HCT116 (cell line): Measurements from ENCODE around the gene TMEM269. TPM values are rescaled to one million over a fixed set of nuclear protein-coding genes. Genes with fewer than 3 reads are reported as not detected.
A peak's percentile ranks its signal among the peaks of the same experiment; 100 is the strongest.

Experiments used
- ATAC-seq: fragments of 200-7000 bp; cut with Tn5 transposase; 2 replicates; pipeline ENCODE4 v1.9.1; 2020; ENCODE audit warnings: mild to moderate bottlenecking, moderate library complexity
- BruUV-seq: library from RNA; stranded (reverse); fragments of 400-500 nt; replicated peaks from 2 replicates; lab custom pipeline; 2021; lab: Mats Ljungman, UMichigan
- CTCF ChIA-PET: fragments of 300-600 bp; sonication (Branson Sonifier 250); formaldehyde crosslinking; loops from one replicate; lab custom pipeline; 2021; ENCODE audit warnings: antibody characterized with exemption; lab: Charles Lee
- POLR2A ChIA-PET: fragments of 300-600, 350-600 bp; sonication (Branson Sonifier 250); formaldehyde crosslinking; loops from one replicate; lab custom pipeline; 2021; ENCODE audit warnings: antibody characterized with exemption; lab: Charles Lee
- RAD21 ChIA-PET, 2 experiments: fragments of 300-600 bp; sonication (Branson Sonifier 250); formaldehyde crosslinking; loops; one replicate each; lab custom pipeline; 2023; ENCODE audit warnings: low total read pairs in 2 of 2; ENCODE audit not compliant: uncharacterized antibody in 2 of 2, unreplicated experiment in 2 of 2, low non-redundant PET in 1 of 2; lab: Charles Lee
- DNase-seq: peaks from one replicate; pipeline ENCODE4 v3.0.0-alpha.2; 2010; ENCODE audit warnings: low read depth, low spot score
- H2AFZ ChIP-seq: fragments of 200-600 bp; shearing (Covaris generic), sonication (generic); 2 replicates; pipeline ENCODE4 v1.6.1; 2017; ENCODE audit warnings: low read depth, mixed run types, mixed read lengths, antibody characterized with exemption, low read length; ENCODE audit not compliant: poor library complexity, severe bottlenecking
- H3K27ac ChIP-seq: 2 replicates; pipeline ENCODE4 v1.5.1; 2012; ENCODE audit warnings: low read depth, low read length
- H3K27me3 ChIP-seq: fragments of 200-600 bp; sonication (generic); 2 replicates; pipeline ENCODE4 v1.6.1; 2016; ENCODE audit warnings: mixed run types, low read length, mixed read lengths; ENCODE audit not compliant: insufficient read depth
- H3K36me3 ChIP-seq, 2 experiments: fragments of 200-500 bp in 1 of 2; fragments of 200-600 bp in 1 of 2; sonication (Bioruptor generic) in 1 of 2; sonication (generic) in 1 of 2; 2 replicates each; pipeline versions ENCODE4 v1.5.1 to v1.6.1; 2014 to 2016; ENCODE audit warnings: low read length in 2 of 2, inconsistent platforms in 1 of 2, mixed read lengths in 1 of 2, mixed run types in 1 of 2; ENCODE audit not compliant: insufficient read depth in 2 of 2, control insufficient read depth in 1 of 2
- H3K4me1 ChIP-seq, 2 experiments: fragments of 200-600 bp in 1 of 2; sonication (generic) in 1 of 2; 2 replicates each; pipeline versions ENCODE4 v1.5.1 to v1.6.1; 2012 to 2017; ENCODE audit warnings: low read length in 2 of 2, inconsistent platforms in 1 of 2, mild to moderate bottlenecking in 1 of 2, mixed read lengths in 1 of 2, mixed run types in 1 of 2, moderate library complexity in 1 of 2; ENCODE audit not compliant: insufficient read depth in 2 of 2, control insufficient read depth in 1 of 2
- H3K4me2 ChIP-seq: fragments of 200-600 bp; sonication (generic); 2 replicates; pipeline ENCODE4 v1.6.1; 2017; ENCODE audit warnings: mixed run types, low read length, mixed read lengths
- H3K4me3 ChIP-seq, 2 experiments: fragments of 200-600 bp in 1 of 2; sonication (generic) in 1 of 2; replicated peaks in 1 of 2; 2 replicates each; pipeline ENCODE4 v1.5.1; 2011 to 2016; ENCODE audit warnings: low read length in 2 of 2, control low read depth in 1 of 2, low read depth in 1 of 2, mild to moderate bottlenecking in 1 of 2, mixed read lengths in 1 of 2, mixed run types in 1 of 2
- H3K79me2 ChIP-seq: fragments of 200-600 bp; sonication (generic); 2 replicates; pipeline ENCODE4 v1.6.1; 2017; ENCODE audit warnings: mild to moderate bottlenecking, mixed run types, low read length, moderate library complexity, mixed read lengths; ENCODE audit not compliant: insufficient read depth
- H3K9ac ChIP-seq: fragments of 200-600 bp; sonication (generic); 2 replicates; pipeline ENCODE4 v1.6.1; 2016; ENCODE audit warnings: low read length, mixed read lengths
- H3K9me2 ChIP-seq: fragments of 200-600 bp; sonication (generic), shearing (Covaris generic); 2 replicates; pipeline ENCODE4 v1.6.1; 2017; ENCODE audit warnings: mixed run types, mild to moderate bottlenecking, moderate library complexity; ENCODE audit not compliant: insufficient read depth
- H3K9me3 ChIP-seq, 2 experiments: fragments of 200-500 bp in 1 of 2; fragments of 200-600 bp in 1 of 2; sonication (Bioruptor generic) in 1 of 2; sonication (generic) in 1 of 2; 2 replicates each; pipeline ENCODE4 v1.6.1; 2014 to 2017; ENCODE audit warnings: low read length in 2 of 2, mixed read lengths in 2 of 2, inconsistent platforms in 1 of 2, low read depth in 1 of 2, mild to moderate bottlenecking in 1 of 2, mixed run types in 1 of 2, moderate library complexity in 1 of 2; ENCODE audit not compliant: control insufficient read depth in 1 of 2, insufficient read depth in 1 of 2
- H4K20me1 ChIP-seq: fragments of 200-600 bp; sonication (generic), shearing (Covaris generic); 2 replicates; pipeline ENCODE4 v1.6.1; 2017; ENCODE audit warnings: mixed run types, mild to moderate bottlenecking, moderate library complexity; ENCODE audit not compliant: insufficient read depth
- CBX3 ChIP-seq: IDR thresholded peaks from 2 replicates; pipeline ENCODE4 v1.6.1; 2012; ENCODE audit warnings: low read depth
- CEBPB ChIP-seq: IDR thresholded peaks from 2 replicates; pipeline ENCODE4 v1.6.1; 2012; ENCODE audit warnings: low read depth
- ELF1 ChIP-seq: IDR thresholded peaks from 2 replicates; pipeline ENCODE4 v1.6.1; 2012; ENCODE audit warnings: low read depth, borderline replicate concordance
- EZH2 ChIP-seq: fragments of 200-600 bp; sonication (generic); IDR thresholded peaks from 2 replicates; pipeline ENCODE4 v1.6.1; 2017; ENCODE audit warnings: antibody characterized with exemption, mixed run types
- EZH2phosphoT487 ChIP-seq: fragments of 200-600 bp; IDR thresholded peaks from 2 replicates; pipeline ENCODE4 v1.6.1; 2018; ENCODE audit warnings: antibody characterized with exemption, borderline replicate concordance
- FOSL1 ChIP-seq: IDR thresholded peaks from 2 replicates; pipeline ENCODE4 v1.6.1; 2012; ENCODE audit warnings: low read depth
- JUND ChIP-seq: IDR thresholded peaks from 2 replicates; pipeline ENCODE4 v1.6.1; 2012
- POLR2A ChIP-seq: IDR thresholded peaks from 2 replicates; pipeline ENCODE4 v1.7.0; 2011; ENCODE audit warnings: borderline replicate concordance; ENCODE audit not compliant: insufficient read depth, insufficient read length; ENCODE audit errors: extremely low read depth
- RAD21 ChIP-seq: IDR thresholded peaks from 2 replicates; pipeline ENCODE4 v1.6.1; 2012; ENCODE audit warnings: low read depth, mild to moderate bottlenecking
- SIN3A ChIP-seq: IDR thresholded peaks from 2 replicates; pipeline ENCODE4 v1.6.1; 2012; ENCODE audit warnings: low read depth
- SP1 ChIP-seq: IDR thresholded peaks from 2 replicates; pipeline ENCODE4 v1.6.1; 2012; ENCODE audit warnings: low read depth
- SRF ChIP-seq: IDR thresholded peaks from 2 replicates; pipeline ENCODE4 v1.6.1; 2012; ENCODE audit warnings: low read depth
- TCF7L2 ChIP-seq: IDR thresholded peaks from 2 replicates; pipeline ENCODE4 v1.7.0; 2011; ENCODE audit warnings: borderline replicate concordance, inconsistent platforms; ENCODE audit not compliant: insufficient read depth, insufficient read length; ENCODE audit errors: extremely low read depth
- YY1 ChIP-seq: IDR thresholded peaks from 2 replicates; pipeline ENCODE4 v1.6.1; 2011; ENCODE audit warnings: low read length, low read depth, moderate library complexity, mild to moderate bottlenecking; ENCODE audit not compliant: insufficient replicate concordance; ENCODE audit errors: extremely low read depth
- ZBTB33 ChIP-seq: IDR thresholded peaks from 2 replicates; pipeline ENCODE4 v1.6.1; 2011; ENCODE audit warnings: mild to moderate bottlenecking, low read length, moderate library complexity; ENCODE audit not compliant: insufficient replicate concordance; ENCODE audit errors: extremely low read depth
- ZNF274 ChIP-seq: fragments of 200-500 bp; sonication (Bioruptor generic); IDR thresholded peaks from 2 replicates; pipeline ENCODE4 v1.6.1; 2014; ENCODE audit warnings: mild to moderate bottlenecking, low read depth, low read length, inconsistent platforms
- intact Hi-C: fragments of 100-400 bp; cut with micrococcal nuclease; formaldehyde crosslinking; loops from 2 replicates; pipeline ENCODE4 v1.10.0; 2022
- total RNA-seq: library from RNA; stranded (reverse); gene quantifications from one replicate; pipeline ENCODE4 v1.2.1, GENCODE V29; 2021; ENCODE audit not compliant: unreplicated experiment
- TF ChIP-seq, protein P1 (sequence below): IDR thresholded peaks from 2 replicates; pipeline ENCODE4 v1.6.1; 2012
- TF ChIP-seq, protein P2 (sequence below), 3 experiments: fragments of 200-600 bp in 1 of 3; sonication (generic) in 1 of 3; IDR thresholded peaks in 2 of 3; conservative IDR thresholded peaks in 1 of 3; 2 replicates each; pipeline ENCODE4 v1.5.1; 2012 to 2017; ENCODE audit warnings: low read depth in 2 of 3, low read length in 2 of 3, antibody characterized with exemption in 1 of 3, borderline replicate concordance in 1 of 3, control low read depth in 1 of 3, mild to moderate bottlenecking in 1 of 3, mixed read lengths in 1 of 3, mixed run types in 1 of 3, moderate library complexity in 1 of 3; ENCODE audit not compliant: insufficient read depth in 1 of 3

TMEM269 gene
- total RNA-seq, 1 experiment from 2014 or later, result 0.34 TPM

GRCh38 chr1:42776502-42776901, 8.3 kb upstream of the TMEM269 start (continued):
- TF ChIP-seq ZBTB33 (no peak), SRF (no peak), EZH2 (no peak), CEBPB (no peak), ELF1 (no peak), POLR2A (no peak), ZNF274 (no peak), FOSL1 (no peak), CBX3 (no peak), RAD21 (no peak), YY1 (no peak), JUND (no peak), SIN3A (no peak)
- TF ChIP-seq, protein P1, sequence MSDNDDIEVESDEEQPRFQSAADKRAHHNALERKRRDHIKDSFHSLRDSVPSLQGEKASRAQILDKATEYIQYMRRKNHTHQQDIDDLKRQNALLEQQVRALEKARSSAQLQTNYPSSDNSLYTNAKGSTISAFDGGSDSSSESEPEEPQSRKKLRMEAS, result no peak
- TF ChIP-seq, all 23 proteins: peak for 0

- no peaks in the 10 kb centered on the region for H3K4me1 ChIP-seq
- POLR2A ChIA-PET, result interaction anchor here (1.0 to 1.4 kb wide), 2 partner anchors 11 to 296 kb away, joined by 4 to 5 read pairs; partner anchors contain the start of genes C1orf50 and P3H1
- H3K27me3 ChIP-seq, result no peaks in the 10 kb centered on the region
- intact Hi-C loops, result loop anchor here (1.0 kb wide), 2 partner anchors 135 to 295 kb away; no protein-coding TSS in a partner anchor
- peaks cover 13 to 19% of the 10 kb centered on the region in 2 experiments; a peak in 3 of 4 replicates for H3K36me3 ChIP-seq
- no peak for TF ChIP-seq SRF
- TF ChIP-seq SP1, result no peak
- TF ChIP-seq POLR2A, result no peak
- no peak for TF ChIP-seq YY1
- TF ChIP-seq EZH2phosphoT487, result no peak
- TF ChIP-seq TCF7L2, result no peak
- TF ChIP-seq ZNF274, result no peak
- TF ChIP-seq, protein P2, sequence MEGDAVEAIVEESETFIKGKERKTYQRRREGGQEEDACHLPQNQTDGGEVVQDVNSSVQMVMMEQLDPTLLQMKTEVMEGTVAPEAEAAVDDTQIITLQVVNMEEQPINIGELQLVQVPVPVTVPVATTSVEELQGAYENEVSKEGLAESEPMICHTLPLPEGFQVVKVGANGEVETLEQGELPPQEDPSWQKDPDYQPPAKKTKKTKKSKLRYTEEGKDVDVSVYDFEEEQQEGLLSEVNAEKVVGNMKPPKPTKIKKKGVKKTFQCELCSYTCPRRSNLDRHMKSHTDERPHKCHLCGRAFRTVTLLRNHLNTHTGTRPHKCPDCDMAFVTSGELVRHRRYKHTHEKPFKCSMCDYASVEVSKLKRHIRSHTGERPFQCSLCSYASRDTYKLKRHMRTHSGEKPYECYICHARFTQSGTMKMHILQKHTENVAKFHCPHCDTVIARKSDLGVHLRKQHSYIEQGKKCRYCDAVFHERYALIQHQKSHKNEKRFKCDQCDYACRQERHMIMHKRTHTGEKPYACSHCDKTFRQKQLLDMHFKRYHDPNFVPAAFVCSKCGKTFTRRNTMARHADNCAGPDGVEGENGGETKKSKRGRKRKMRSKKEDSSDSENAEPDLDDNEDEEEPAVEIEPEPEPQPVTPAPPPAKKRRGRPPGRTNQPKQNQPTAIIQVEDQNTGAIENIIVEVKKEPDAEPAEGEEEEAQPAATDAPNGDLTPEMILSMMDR (IDR thresholded peaks at IDR 0.05 in 2 of 3, conservative IDR thresholded peaks at IDR 0.05 in 1 of 3; ENCODE audit: borderline replicate concordance in 1 of 3, insufficient read depth in 1 of 3, low read depth in 2 of 3, low read length in 2 of 3), result peak; percentile 61 to 90 (median 76); a peak in 5 of 6 replicates
- TF ChIP-seq, protein P1, result no peak
- TF ChIP-seq RAD21, result peak; percentile 90
- TF ChIP-seq JUND, result no peak
- TF ChIP-seq EZH2, result no peak
- TF ChIP-seq, all 23 proteins: peak for 2
- RAD21 ChIA-PET, result interaction anchor here (0.9 to 3.1 kb wide), 5 partner anchors 38 to 296 kb away, joined by 3 to 14 read pairs (median 6); no protein-coding TSS in a partner anchor
- Histone ChIP-seq H3K9me2 (no peaks in the 10 kb centered on the region), H3K9ac (no peak overlapping the region), H3K4me2 (no peak overlapping the region), H3K4me3 (no peak overlapping the region), H2AFZ (no peak overlapping the region), H3K79me2 (no peaks in the 10 kb centered on the region), H4K20me1 (no peaks in the 10 kb centered on the region), H3K27ac (no peak overlapping the region), H3K9me3 (no peaks in the 10 kb centered on the region)
- CTCF ChIA-PET, result interaction anchor here (0.8 to 7.1 kb wide), 6 partner anchors 11 to 449 kb away, joined by 3 to 96 read pairs (median 6); partner anchors contain the start of genes C1orf50 and P3H1
- BruUV-seq, result no TSS peak
- DNase-seq (no peak), ATAC-seq (peak; percentile 87)
Observed at GRCh38 chr1:42777852-42778251, 6.9 kb upstream of the TMEM269 start.
